ENCODE results near the gene LGR4.

DNA sequence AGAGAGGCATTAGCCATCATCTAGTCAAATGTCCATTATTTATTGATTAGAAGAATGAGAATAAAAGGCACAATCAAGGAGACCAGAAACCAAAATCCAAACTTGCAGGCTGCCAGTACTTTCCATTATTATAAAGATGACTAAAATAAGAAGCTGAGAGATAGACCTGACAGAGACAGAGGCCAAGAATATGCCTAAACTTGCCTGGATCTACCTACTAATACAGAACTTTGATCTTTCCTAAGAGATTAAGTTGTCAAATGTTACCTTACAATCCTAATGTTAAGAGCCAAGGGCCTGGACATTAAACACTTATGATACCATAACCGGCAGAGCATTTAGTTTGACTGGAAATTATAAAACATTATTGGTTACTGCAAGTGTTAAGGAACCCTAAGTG is 6.2 kb downstream of the LGR4 start:
- TF ChIP-seq CTCF (IDR thresholded peaks at IDR 0.05), result no peak
- no peak for TF ChIP-seq EZH2 (IDR thresholded peaks at IDR 0.05; ENCODE audit: borderline replicate concordance, insufficient read depth, low read depth, low read length, poor library complexity, severe bottlenecking)
